HL-60/S4 treated with retinoic acid at 250 ng/mL for 4 days and 3 days (cell line): ENCODE measurements around the gene CCDC137.

ENCODE experiments used
- in situ Hi-C: fragments of 300-500 bp; cut with MboI; formaldehyde crosslinking; loops from 2 replicates; pipeline ENCODE4 v1.7.0; 2022; ENCODE audit warnings: low sequenced_read_pairs

The CCDC137 gene

GRCh38 chr17:81682565-81683207 lies 16.1 kb downstream of the CCDC137 start:
- in situ Hi-C loops, result no loop called here

GRCh38 chr17:81683208-81683583 lies 16.7 kb downstream of the CCDC137 start:
- in situ Hi-C loops, result no loop called here

- in situ Hi-C loops, result no loop called here
These were observed 17.3 kb downstream of the CCDC137 start, which contains the start of the genes ARL16 and HGS for GRCh38 chr17:81683584-81684441. TSS of gene ARL16 (minus strand) at chr17:81683797. CDS start at chr17:81683753, 44 bp downstream. TSS of gene HGS (plus strand) at chr17:81684011. CDS start at chr17:81684067, 56 bp downstream.

GRCh38 chr17:81684442-81684911 lies 17.9 kb downstream of the CCDC137 start:
- in situ Hi-C loops, result no loop called here

- in situ Hi-C loops, result no loop called here
These were observed 18.6 kb downstream of the CCDC137 start for GRCh38 chr17:81685108-81685507.

GRCh38 chr17:81686614-81687013 lies 20.1 kb downstream of the CCDC137 start:
- in situ Hi-C loops, result no loop called here

GRCh38 chr17:81687770-81688541 lies 21.4 kb downstream of the CCDC137 start:
- in situ Hi-C loops, result no loop called here

- in situ Hi-C loops, result no loop called here
These were observed 22.1 kb downstream of the CCDC137 start for GRCh38 chr17:81688616-81689015.

GRCh38 chr17:81690066-81690465 lies 23.5 kb downstream of the CCDC137 start:
- in situ Hi-C loops, result no loop called here

- in situ Hi-C loops, result no loop called here
These were observed 24.0 kb downstream of the CCDC137 start for GRCh38 chr17:81690549-81690948.

- in situ Hi-C loops, result no loop called here
These were observed 24.7 kb downstream of the CCDC137 start for GRCh38 chr17:81691196-81691595.

- in situ Hi-C loops, result no loop called here
These were observed 25.1 kb downstream of the CCDC137 start for GRCh38 chr17:81691608-81692007.

GRCh38 chr17:81693509-81694210 lies 27.1 kb downstream of the CCDC137 start:
- in situ Hi-C loops, result no loop called here

- in situ Hi-C loops, result no loop called here
These were observed 28.3 kb downstream of the CCDC137 start for GRCh38 chr17:81694810-81695209.

GRCh38 chr17:81695211-81695610 lies 28.7 kb downstream of the CCDC137 start:
- in situ Hi-C loops, result no loop called here

- in situ Hi-C loops, result no loop called here
These were observed 29.3 kb downstream of the CCDC137 start for GRCh38 chr17:81695801-81696200.

GRCh38 chr17:81696218-81696941 lies 29.8 kb downstream of the CCDC137 start:
- in situ Hi-C loops, result no loop called here

- in situ Hi-C loops, result no loop called here
These were observed 30.9 kb downstream of the CCDC137 start for GRCh38 chr17:81697261-81698044.
